Measurements from ENCODE around the gene DAGLA.

DAGLA gene

DNA sequence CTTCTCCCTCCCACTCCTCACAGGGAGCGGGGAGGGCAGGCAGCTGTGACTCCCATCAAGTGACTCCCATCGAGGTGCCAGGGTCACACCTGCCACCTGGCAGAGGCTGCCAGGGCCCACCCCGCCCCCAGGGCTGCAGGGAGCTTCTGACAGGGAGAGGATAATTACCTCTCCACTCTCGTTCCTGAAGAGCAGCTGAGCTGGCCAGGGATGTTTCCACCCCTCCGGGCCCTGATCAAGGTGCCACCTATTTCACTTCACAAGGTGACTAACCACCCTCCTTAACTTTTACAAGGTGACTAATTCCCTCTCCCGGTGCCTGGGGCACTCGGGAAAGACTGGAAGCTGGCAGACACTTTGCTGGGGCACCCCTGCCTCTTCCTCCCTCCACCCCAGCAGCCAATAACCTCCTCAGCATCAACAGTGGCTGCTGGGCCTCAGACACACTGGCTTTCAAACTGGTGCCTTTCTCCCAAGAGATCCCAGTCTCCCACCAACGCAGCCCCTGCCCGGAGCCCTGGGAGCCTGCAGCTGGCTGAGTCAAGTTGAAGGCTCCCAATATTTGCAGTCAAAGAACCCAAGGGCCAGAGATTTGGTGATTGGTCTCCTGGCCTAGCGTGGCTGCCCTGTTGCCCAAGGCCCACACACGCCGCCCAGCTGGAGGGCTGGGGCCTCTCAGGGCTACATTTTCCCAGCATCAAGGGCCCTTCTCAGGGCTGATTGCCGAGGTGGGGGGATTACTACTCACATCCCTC lies 50.2 kb downstream of the DAGLA start:
- TF ChIP-seq, protein P1, sequence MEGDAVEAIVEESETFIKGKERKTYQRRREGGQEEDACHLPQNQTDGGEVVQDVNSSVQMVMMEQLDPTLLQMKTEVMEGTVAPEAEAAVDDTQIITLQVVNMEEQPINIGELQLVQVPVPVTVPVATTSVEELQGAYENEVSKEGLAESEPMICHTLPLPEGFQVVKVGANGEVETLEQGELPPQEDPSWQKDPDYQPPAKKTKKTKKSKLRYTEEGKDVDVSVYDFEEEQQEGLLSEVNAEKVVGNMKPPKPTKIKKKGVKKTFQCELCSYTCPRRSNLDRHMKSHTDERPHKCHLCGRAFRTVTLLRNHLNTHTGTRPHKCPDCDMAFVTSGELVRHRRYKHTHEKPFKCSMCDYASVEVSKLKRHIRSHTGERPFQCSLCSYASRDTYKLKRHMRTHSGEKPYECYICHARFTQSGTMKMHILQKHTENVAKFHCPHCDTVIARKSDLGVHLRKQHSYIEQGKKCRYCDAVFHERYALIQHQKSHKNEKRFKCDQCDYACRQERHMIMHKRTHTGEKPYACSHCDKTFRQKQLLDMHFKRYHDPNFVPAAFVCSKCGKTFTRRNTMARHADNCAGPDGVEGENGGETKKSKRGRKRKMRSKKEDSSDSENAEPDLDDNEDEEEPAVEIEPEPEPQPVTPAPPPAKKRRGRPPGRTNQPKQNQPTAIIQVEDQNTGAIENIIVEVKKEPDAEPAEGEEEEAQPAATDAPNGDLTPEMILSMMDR (IDR thresholded peaks at IDR 0.05; ENCODE audit: low read depth, low read length, missing control alignments) = no peak
- no peak overlapping the region for H3K4me3 ChIP-seq (ENCODE audit: low read depth, low read length)
- DNase-seq (ENCODE audit: low read depth) = no peak
- in situ Hi-C loops (cut with HindIII; ENCODE audit: low sequenced_read_pairs) = no loop called here

DNA sequence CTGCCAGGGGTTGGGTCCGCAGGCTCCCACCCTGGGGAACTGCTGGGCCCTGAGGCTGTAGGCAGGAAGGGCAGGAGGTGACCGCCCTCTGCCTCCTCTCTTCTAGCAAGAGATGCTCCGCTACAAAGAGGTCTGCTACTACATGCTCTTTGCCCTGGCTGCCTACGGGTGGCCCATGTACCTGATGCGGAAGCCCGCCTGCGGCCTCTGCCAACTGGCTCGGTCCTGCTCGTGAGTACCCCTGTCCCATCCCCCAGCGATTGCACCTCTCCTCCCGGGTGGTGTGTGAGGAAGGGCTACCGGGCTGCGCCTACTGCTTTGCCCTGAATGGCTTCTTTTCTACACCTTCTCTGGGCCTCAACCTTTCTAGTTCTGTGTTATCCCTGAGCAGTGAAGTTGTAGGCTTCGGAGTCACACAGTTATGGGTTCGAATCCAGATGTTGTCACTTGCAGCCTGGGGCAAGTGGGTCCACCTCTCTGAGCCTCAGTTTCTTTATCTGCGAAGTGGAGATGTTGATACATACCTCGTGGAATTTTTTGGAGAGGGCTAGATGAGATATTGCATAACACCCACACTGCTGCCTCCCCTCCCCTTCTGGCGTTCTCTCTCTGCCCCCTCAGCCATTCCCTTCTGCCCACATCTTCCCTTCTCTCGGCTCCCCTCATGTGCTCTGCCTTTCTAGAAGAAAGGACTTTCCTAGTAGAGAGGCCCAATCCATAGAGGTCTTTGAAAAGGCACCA lies 51.2 kb downstream of the DAGLA start:
- in situ Hi-C loops (cut with HindIII; ENCODE audit: low sequenced_read_pairs) = no loop called here
- no peak overlapping the region for H3K4me3 ChIP-seq (ENCODE audit: low read depth, low read length)
- DNase-seq (ENCODE audit: low read depth) = no peak
- TF ChIP-seq, protein P1 (IDR thresholded peaks at IDR 0.05; ENCODE audit: low read depth, low read length, missing control alignments) = no peak

DNA sequence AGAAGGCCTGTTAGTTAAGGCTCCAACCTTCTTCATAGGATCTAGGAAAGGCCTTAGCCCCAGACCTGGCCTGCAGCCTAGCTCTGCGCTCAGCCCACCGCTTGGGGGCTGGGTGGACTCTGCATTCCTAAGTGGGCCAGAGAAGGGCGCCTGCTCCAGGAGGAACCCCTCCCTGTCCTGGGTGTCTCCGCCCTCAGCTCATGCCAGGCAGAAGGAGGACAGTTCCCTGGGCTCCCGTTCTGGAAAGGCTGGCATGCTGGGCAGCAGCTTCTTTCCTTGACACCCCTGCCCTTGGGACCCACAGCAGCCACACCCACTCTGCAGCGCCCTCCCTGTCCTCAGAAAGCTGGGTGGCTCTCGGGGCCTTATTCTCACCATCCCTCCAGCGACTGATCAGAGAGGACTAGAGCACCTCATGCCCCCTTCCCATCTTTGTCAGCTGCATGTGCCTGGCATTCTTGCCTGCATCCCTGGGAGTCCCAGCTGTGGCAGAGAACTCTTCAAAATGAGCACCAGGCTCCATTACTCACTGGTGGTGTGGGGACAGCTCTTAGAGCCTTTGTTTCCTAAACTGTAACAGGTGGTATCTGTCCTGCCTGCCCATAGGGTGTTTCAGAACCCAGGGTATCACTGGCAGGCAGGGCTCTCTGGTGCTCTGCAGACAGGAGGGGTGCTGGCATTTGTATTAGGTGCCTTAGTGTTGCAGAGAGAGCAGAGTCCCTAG lies 51.9 kb downstream of the DAGLA start:
- in situ Hi-C loops (cut with HindIII; ENCODE audit: low sequenced_read_pairs) = no loop called here
- TF ChIP-seq, protein P1 (IDR thresholded peaks at IDR 0.05; ENCODE audit: low read depth, low read length, missing control alignments) = no peak

DNA sequence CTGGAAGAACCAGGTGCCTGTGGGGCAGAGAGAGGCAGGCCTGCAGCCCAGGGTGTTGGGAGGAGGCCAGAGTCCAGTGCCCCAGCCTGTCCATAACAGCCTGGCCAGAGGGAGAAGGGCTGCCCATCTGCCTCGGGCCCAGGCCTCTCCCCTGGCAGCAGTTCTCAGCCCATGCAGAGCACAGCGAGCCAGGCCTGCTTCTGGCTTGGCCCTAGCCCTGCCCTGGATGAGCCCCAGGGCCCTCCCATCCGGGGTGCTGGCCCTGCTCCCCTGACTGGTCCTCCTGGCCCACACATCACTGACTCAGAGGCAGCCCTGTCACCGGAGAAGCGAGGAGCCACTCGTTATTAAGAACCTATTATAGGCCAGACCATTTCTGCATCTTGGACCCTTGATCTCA lies 52.5 kb downstream of the DAGLA start:
- in situ Hi-C loops (cut with HindIII; ENCODE audit: low sequenced_read_pairs) = no loop called here

More for the DNA sequence above, 51.9 kb downstream of the DAGLA start:
- no peak overlapping the region for H3K4me3 ChIP-seq (ENCODE audit: low read depth, low read length)
- DNase-seq (ENCODE audit: low read depth) = no peak

DNA sequence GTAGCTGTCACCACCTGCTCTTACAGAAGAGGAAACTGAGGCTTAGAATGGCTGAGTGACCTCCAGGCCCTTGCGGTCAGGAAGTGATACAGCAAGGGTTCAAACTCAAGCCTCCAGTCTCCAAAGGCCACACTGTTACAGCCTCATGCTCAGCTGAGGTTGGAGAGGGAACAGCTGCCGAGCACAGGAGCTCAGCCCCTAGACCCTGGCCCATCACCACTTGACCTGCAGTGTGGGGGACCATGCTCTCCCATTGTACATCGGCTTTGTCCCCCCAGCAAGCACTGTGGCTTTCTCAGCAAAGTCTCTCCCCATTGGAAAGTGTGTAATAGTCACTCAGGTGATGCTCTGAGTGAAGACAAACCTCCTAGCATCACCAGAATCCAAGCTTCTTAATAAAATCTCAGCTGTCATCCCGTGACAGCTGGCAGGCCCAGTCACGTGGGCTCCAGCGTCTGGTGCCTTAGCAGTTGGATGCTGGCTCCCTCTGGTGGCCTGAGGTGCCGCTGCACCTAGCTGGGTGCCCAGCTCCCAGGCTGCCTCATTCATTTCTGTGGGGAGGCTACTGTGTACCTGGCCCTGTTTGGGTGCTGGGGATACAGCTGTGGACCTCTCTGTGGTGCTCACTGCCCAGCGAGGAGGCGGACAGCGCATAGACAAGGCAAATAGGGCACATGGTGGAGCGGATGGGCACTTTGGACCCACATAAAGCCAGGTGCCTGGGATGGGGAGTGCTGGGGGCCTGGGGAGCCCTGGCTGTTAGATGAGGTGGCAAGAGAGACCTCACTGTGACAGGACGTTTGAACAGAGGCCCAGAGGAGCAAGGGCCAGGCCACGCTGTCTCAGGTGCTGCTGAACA lies 53.2 kb downstream of the DAGLA start:
- TF ChIP-seq, protein P1 (IDR thresholded peaks at IDR 0.05; ENCODE audit: low read depth, low read length, missing control alignments) = peak; percentile 99
- DNase-seq (ENCODE audit: low read depth) = peak; percentile 58
- in situ Hi-C loops (cut with HindIII; ENCODE audit: low sequenced_read_pairs) = no loop called here
- H3K4me3 ChIP-seq (ENCODE audit: low read depth, low read length) = no peak overlapping the region

More for the DNA sequence above, 52.5 kb downstream of the DAGLA start:
- TF ChIP-seq, protein P1 (IDR thresholded peaks at IDR 0.05; ENCODE audit: low read depth, low read length, missing control alignments) = no peak
- no peak overlapping the region for H3K4me3 ChIP-seq (ENCODE audit: low read depth, low read length)
- no peak for DNase-seq (ENCODE audit: low read depth)

All from astrocyte of the cerebellum (primary cell).